Measurements from ENCODE around the gene TTC38.

TTC38 gene

GRCh38 chr22:46267431-46268279 is at the start of gene TTC38:
Gene TTC38, plus strand, starts transcription at chr22:46268008. Its CDS starts 32 bp downstream, at chr22:46268040.
- no peak for DNase-seq

GRCh38 chr22:46219636-46220035 is 48.2 kb upstream of the TTC38 start:
- no peak for DNase-seq

GRCh38 chr22:46220921-46221320 is 46.9 kb upstream of the TTC38 start:
- no peak for DNase-seq

- DNase-seq = no peak
Observed at GRCh38 chr22:46224044-46224897, 43.5 kb upstream of the TTC38 start.

- no peak for DNase-seq
Observed at GRCh38 chr22:46224898-46225290, 42.9 kb upstream of the TTC38 start.

GRCh38 chr22:46225631-46226030 is 42.2 kb upstream of the TTC38 start:
- DNase-seq = no peak

GRCh38 chr22:46226577-46226976 is 41.2 kb upstream of the TTC38 start:
- DNase-seq = no peak

- no peak for DNase-seq
Observed at GRCh38 chr22:46229701-46230100, 38.1 kb upstream of the TTC38 start.

- DNase-seq = no peak
Observed at GRCh38 chr22:46230262-46230901, 37.4 kb upstream of the TTC38 start.

GRCh38 chr22:46233231-46233630 is 34.6 kb upstream of the TTC38 start:
- no peak for DNase-seq

- no peak for DNase-seq
Observed at GRCh38 chr22:46234969-46235368, 32.8 kb upstream of the TTC38 start.

GRCh38 chr22:46237453-46238124 is 30.2 kb upstream of the TTC38 start:
- no peak for DNase-seq

GRCh38 chr22:46238541-46238940 is 29.3 kb upstream of the TTC38 start:
- no peak for DNase-seq

GRCh38 chr22:46239261-46240048 is 28.4 kb upstream of the TTC38 start:
- no peak for DNase-seq

- no peak for DNase-seq
Observed at GRCh38 chr22:46240073-46240472, 27.7 kb upstream of the TTC38 start.

GRCh38 chr22:46240506-46240905 is 27.3 kb upstream of the TTC38 start:
- no peak for DNase-seq

- DNase-seq = no peak
Observed at GRCh38 chr22:46240907-46241306, 26.9 kb upstream of the TTC38 start.

GRCh38 chr22:46241396-46242007 is 26.3 kb upstream of the TTC38 start:
- no peak for DNase-seq

GRCh38 chr22:46242076-46242475 is 25.7 kb upstream of the TTC38 start:
- DNase-seq = no peak

GRCh38 chr22:46244771-46245170 is 23.0 kb upstream of the TTC38 start:
- no peak for DNase-seq

GRCh38 chr22:46245511-46245910 is 22.3 kb upstream of the TTC38 start:
- no peak for DNase-seq

- no peak for DNase-seq
Observed at GRCh38 chr22:46246178-46246577, 21.6 kb upstream of the TTC38 start.
